ENCODE measurements around the gene AGA.

Gene AGA

DNA sequence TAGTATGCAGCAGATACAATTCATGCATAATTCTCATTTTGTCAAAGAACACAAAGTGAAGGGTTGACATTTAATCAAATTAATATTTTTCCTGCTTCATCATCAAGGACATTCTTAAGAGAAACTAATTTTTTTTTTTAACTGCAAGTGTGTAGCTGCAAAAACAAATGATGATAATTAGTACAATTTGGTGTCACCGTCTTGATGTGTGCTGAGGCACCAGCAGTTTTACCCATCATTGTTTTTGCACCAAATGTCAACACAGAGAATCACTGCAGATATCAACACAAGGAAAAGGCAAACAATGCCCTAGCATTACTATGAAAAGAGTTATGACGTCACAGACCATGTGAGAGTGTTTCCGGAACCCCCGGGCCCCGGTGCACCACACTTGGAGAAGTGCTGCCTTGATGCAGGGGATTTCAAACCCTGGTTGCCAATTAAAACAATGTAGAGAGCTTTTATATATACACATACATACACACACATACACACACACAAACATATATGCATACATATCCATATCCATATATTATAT is 55.9 kb downstream of the AGA start:
- Mint-ChIP-seq H3K27me3 (no peaks in the 10 kb centered on the region), H3K27ac (no peak overlapping the region), H3K9me3 (no peaks in the 10 kb centered on the region), H3K36me3 (ENCODE audit: low read depth) (no peaks in the 10 kb centered on the region), H3K4me3 (no peak overlapping the region), H3K4me1 (ENCODE audit: low read depth) (peaks cover 17% of the 10 kb centered on the region)
- no peak for DNase-seq

DNA sequence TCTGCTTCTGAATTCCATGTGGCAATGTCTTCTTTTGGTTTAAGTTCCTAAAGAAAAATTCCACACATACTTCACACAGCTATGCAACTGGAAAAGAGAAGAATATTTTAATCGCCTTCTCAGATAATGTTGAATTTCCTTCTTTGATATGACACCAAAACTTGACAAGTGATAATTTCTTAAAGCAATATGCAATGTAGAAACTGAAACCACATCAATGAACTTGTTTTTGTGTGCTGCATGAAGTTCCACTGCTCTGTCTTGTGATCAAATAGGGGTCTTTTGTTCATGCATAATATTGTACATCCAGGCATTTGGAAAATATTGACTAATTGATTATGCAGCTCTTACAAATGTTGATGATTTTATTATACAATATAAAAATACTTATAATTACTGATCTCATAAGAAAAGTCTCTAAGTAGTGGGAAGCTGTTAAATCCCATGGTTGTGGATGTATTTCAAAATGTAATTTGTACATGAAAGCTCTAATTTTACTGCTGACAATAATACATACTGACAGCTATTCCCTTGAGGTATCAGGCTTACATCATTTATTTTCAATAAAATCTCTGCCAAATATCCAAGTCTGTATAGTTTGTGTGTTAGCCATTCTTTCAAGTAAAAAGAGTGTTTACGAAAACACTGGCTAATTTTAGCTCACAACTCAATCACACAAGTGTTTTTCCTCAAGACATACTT is 56.5 kb downstream of the AGA start:
- Mint-ChIP-seq H3K4me1 (ENCODE audit: low read depth) (peaks cover 12% of the 10 kb centered on the region), H3K9me3 (no peaks in the 10 kb centered on the region), H3K27ac (no peak overlapping the region), H3K36me3 (ENCODE audit: low read depth) (no peaks in the 10 kb centered on the region), H3K4me3 (no peak overlapping the region), H3K27me3 (no peaks in the 10 kb centered on the region)
- DNase-seq, result no peak

- H3K36me3 Mint-ChIP-seq (ENCODE audit: low read depth), result no peaks in the 10 kb centered on the region
- H3K9me3 Mint-ChIP-seq, result no peaks in the 10 kb centered on the region
- DNase-seq, result no peak
- H3K27me3 Mint-ChIP-seq, result no peaks in the 10 kb centered on the region
- no peak overlapping the region for H3K27ac Mint-ChIP-seq
- peaks cover 10% of the 10 kb centered on the region for H3K4me1 Mint-ChIP-seq (ENCODE audit: low read depth)
- H3K4me3 Mint-ChIP-seq, result no peak overlapping the region
Measured at GRCh38 chr4:177384856-177385397, 57.3 kb downstream of the AGA start.

- H3K9me3 Mint-ChIP-seq, result no peaks in the 10 kb centered on the region
- no peaks in the 10 kb centered on the region for H3K27me3 Mint-ChIP-seq
- H3K4me3 Mint-ChIP-seq, result no peak overlapping the region
- no peak overlapping the region for H3K27ac Mint-ChIP-seq
- no peaks in the 10 kb centered on the region for H3K36me3 Mint-ChIP-seq (ENCODE audit: low read depth)
- no peak for DNase-seq
- peaks cover 10% of the 10 kb centered on the region for H3K4me1 Mint-ChIP-seq (ENCODE audit: low read depth)
Measured at GRCh38 chr4:177381762-177382310, 60.4 kb downstream of the AGA start.
